ENCODE measurements around the gene SPECC1L. TPM values are rescaled to one million over a fixed set of nuclear protein-coding genes. Genes with fewer than 3 reads are reported as not detected.

SPECC1L gene
- total RNA-seq, 2 donors from 2014 or later, result 23.1 to 26.0 TPM

DNA sequence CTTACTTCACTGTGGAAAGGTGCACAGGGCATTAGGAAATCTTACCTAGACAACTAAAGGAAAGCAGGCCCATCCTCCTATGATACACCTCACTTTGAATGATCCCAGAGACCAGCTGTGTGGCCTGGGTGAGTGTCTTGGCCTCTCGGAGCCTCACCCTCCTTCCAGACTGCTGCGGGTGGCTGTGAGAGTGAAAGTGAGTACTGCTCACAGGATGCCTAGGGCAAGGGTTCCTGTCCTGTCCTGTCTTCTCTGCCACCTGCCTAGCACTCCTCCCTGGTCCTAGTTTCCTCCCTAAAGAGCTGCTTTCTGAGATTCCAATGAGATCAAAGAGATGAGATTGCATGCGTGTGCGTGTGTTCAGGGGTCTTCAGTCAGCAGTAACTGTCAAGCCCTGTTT is 137.3 kb downstream of the SPECC1L start:
- TF ChIP-seq POLR2A (IDR thresholded peaks at IDR 0.05), result no peak
- Histone ChIP-seq H3K27me3 (no peaks in the 10 kb centered on the region), H3K9me3 (no peaks in the 10 kb centered on the region), H3K36me3 (replicated peaks in 1 of 2; ENCODE audit: insufficient read depth in 1 of 2, low read depth in 2 of 2) (no peaks in the 10 kb centered on the region), H3K27ac (no peak overlapping the region), H3K4me1 (peaks cover 2% of the 10 kb centered on the region), H3K4me3 (no peak overlapping the region)
- no peak for DNase-seq
- WGBS, 2 donors, result 93 to 95% methylated on average over 4 of the region's 4 CpGs
- no peak for ATAC-seq
- intact Hi-C loops (cut with DNase I), result no loop called here

DNA sequence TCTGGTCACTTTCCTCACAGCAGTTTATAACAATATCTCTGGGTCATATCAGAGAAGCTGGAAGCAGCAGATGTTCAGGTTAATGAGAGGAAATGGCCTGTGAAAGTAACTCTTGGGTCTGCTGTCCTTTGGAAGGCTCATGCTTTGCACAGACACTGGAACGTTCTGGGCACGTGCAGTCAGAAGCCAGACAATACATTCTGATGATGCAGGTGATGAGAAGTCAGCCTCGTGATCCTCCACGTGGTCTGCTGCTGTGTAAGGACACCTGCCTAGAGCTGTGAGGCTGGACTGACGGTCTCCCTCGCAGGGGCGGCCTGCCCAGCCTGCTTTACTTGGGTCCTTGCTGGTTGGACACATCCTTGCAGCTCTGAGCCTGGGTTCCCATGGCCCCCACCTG is 138.0 kb downstream of the SPECC1L start:
- Histone ChIP-seq H3K27ac (no peak overlapping the region), H3K4me3 (no peak overlapping the region), H3K4me1 (no peaks in the 10 kb centered on the region), H3K9me3 (no peaks in the 10 kb centered on the region), H3K36me3 (replicated peaks in 1 of 2; ENCODE audit: insufficient read depth in 1 of 2, low read depth in 2 of 2) (peaks cover 0 to under 1% of the 10 kb centered on the region in 2 donors), H3K27me3 (no peaks in the 10 kb centered on the region)
- no peak for ATAC-seq
- TF ChIP-seq, protein P1, sequence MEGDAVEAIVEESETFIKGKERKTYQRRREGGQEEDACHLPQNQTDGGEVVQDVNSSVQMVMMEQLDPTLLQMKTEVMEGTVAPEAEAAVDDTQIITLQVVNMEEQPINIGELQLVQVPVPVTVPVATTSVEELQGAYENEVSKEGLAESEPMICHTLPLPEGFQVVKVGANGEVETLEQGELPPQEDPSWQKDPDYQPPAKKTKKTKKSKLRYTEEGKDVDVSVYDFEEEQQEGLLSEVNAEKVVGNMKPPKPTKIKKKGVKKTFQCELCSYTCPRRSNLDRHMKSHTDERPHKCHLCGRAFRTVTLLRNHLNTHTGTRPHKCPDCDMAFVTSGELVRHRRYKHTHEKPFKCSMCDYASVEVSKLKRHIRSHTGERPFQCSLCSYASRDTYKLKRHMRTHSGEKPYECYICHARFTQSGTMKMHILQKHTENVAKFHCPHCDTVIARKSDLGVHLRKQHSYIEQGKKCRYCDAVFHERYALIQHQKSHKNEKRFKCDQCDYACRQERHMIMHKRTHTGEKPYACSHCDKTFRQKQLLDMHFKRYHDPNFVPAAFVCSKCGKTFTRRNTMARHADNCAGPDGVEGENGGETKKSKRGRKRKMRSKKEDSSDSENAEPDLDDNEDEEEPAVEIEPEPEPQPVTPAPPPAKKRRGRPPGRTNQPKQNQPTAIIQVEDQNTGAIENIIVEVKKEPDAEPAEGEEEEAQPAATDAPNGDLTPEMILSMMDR (IDR thresholded peaks at IDR 0.05), result no peak
- TF ChIP-seq POLR2A (IDR thresholded peaks at IDR 0.05), result no peak
- no peak for DNase-seq
- intact Hi-C loops (cut with DNase I), result no loop called here
- WGBS, 2 donors, result 73 to 85% methylated on average over 5 to 7 of the region's 7 CpGs

DNA sequence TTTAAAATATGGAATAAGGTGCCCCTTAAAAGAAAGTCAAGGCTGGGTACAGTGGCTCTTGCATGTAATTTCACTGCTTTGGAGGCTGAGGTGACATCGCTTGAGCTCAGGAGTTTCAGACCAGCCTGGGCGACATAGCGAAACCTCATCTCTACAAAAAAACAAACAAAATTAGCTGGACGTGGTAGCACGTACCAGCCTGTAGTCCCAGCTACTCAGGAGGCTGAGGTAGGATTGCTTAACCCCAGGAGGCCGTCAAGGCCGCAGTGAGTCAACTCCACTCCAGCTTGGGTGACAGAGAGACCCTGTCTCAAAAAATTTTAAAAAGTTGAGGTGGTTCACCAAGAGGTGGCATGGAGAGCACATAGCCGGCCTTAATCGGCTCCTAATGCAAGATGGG is 139.1 kb downstream of the SPECC1L start:
- ATAC-seq (no peak), DNase-seq (no peak)
- Histone ChIP-seq H3K9me3 (no peaks in the 10 kb centered on the region), H3K36me3 (replicated peaks in 1 of 2; ENCODE audit: insufficient read depth in 1 of 2, low read depth in 2 of 2) (peaks cover 0 to 3% of the 10 kb centered on the region in 2 donors), H3K4me1 (no peaks in the 10 kb centered on the region), H3K27ac (no peak overlapping the region), H3K4me3 (no peak overlapping the region), H3K27me3 (no peaks in the 10 kb centered on the region)
- TF ChIP-seq POLR2A (IDR thresholded peaks at IDR 0.05), result no peak
- TF ChIP-seq, protein P1 (IDR thresholded peaks at IDR 0.05), result no peak
- intact Hi-C loops (cut with DNase I), result no loop called here
- 81 to 85% methylated on average over 9 of the region's 9 CpGs for WGBS, 2 donors

DNA sequence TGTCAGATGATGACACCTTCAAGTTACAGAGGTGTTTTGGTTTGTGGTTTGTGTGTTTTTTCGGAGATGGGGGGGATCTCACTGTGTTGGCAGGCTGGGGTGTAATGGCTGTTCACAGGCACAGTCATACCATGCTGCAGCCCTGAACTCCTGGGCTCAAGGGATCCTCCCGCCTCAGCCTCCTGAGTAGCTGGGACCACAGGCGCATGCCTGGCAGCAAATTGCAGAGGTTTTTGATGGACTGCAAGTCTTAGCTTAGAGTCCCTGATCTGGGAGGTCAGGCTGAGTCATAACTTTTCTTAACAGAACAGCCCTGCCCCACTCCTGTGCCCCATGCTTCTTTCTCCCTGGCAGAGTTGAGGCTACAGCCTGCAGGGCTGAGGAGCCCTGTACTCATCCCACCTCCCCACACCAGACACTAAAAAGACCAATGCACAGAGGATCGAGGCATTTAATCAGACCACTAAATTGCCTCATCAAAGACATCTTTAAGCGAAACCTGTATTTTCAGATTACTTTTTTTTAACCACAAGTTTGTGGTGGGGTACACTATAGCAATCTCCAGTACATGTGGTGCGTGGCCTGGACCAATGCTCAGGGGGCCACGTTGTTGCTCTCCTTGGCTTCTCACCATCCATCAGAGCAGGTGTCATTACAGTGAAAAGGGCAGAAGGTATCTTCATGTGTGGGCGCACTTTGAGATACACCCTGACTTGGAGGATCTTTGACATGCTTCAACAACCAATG is 139.7 kb downstream of the SPECC1L start:
- ATAC-seq (no peak), DNase-seq (no peak)
- intact Hi-C loops (cut with DNase I), result no loop called here
- H3K27ac ChIP-seq, result no peak overlapping the region
- H3K9me3 ChIP-seq, result no peaks in the 10 kb centered on the region
- no peaks in the 10 kb centered on the region for H3K4me1 ChIP-seq
- peaks cover 0 to 6% of the 10 kb centered on the region in 2 donors for H3K36me3 ChIP-seq (replicated peaks in 1 of 2; ENCODE audit: insufficient read depth in 1 of 2, low read depth in 2 of 2)
- H3K27me3 ChIP-seq, result no peaks in the 10 kb centered on the region
- H3K4me3 ChIP-seq, result no peak overlapping the region
- WGBS, 2 donors, result 79 to 94% methylated on average over 8 of the region's 8 CpGs
- TF ChIP-seq, protein P1 (IDR thresholded peaks at IDR 0.05), result no peak
- TF ChIP-seq POLR2A (IDR thresholded peaks at IDR 0.05), result no peak

DNA sequence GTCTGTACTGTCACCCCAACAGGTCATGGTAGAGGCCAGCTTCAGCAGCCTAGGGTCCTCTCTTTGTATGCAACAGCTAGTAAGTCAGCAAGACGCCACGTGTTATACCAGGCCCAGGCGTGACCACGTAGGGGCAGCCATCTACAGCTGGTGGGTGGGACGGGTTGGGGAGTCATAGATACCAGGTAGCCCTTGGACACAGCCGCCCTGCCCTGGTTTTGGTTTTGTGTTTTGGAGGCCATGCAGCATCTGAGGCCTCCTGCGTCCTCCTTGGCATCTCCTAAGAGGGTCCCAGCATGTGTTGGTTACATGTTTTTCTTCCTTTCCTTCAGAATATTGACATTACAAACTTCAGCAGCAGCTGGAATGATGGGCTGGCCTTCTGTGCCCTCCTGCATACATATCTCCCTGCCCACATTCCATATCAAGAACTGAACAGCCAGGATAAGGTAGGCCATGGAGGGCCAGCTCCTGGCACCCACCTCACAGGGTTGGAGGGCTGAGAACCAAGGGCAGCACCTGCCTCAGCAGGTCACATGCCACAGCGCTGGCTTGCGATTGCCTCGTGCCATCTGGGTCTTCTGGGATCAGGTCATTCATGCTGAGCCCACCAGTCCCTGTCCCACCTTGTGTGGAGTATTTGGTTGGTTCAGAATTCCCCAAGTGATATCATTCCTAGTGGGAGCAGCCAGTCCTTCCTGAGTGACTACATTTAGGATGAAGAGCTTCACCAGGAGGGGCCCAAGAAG is 140.8 kb downstream of the SPECC1L start:
- intact Hi-C loops (cut with DNase I), result no loop called here
- Histone ChIP-seq H3K27me3 (no peaks in the 10 kb centered on the region), H3K36me3 (replicated peaks in 1 of 2; ENCODE audit: insufficient read depth in 1 of 2, low read depth in 2 of 2) (peaks cover 0 to 7% of the 10 kb centered on the region in 2 donors), H3K27ac (no peak overlapping the region), H3K4me1 (no peaks in the 10 kb centered on the region), H3K4me3 (no peak overlapping the region), H3K9me3 (no peaks in the 10 kb centered on the region)
- ATAC-seq (no peak), DNase-seq (no peak)
- TF ChIP-seq, protein P1 (IDR thresholded peaks at IDR 0.05), result no peak
- no peak for TF ChIP-seq POLR2A (IDR thresholded peaks at IDR 0.05)
- WGBS, 2 donors, result 87 to 96% methylated on average over 10 of the region's 10 CpGs

Data from body of pancreas (tissue), 4 donors.